Heart right ventricle (tissue), 16 donors: ENCODE results near the gene JAG1. TPM values are rescaled to one million over a fixed set of nuclear protein-coding genes. Genes with fewer than 3 reads are reported as not detected.

Experiments
- ATAC-seq, 8 donors: fragments of 200-7000 bp; cut with Tn5 transposase; one replicate each; pipeline ENCODE4 v1.9.1; 2020; ENCODE audit warnings: mild to moderate bottlenecking in 8 of 8, moderate library complexity in 8 of 8, moderate number of reproducible peaks in 1 of 8
- DNase-seq, 2 donors: peaks; one replicate each; pipeline ENCODE4 v3.0.0-alpha.2; 2020
- H3K27ac ChIP-seq, 10 donors: fragments of 200-600 bp; sonication (generic) in 2 of 10; one replicate each; pipeline versions ENCODE4 v1.5.0 to v1.8.0; 2020 to 2022; ENCODE audit warnings: mild to moderate bottlenecking in 3 of 10
- H3K27me3 ChIP-seq, 7 donors: fragments of 200-600 bp; one replicate each; pipeline ENCODE4 v1.8.0; 2021 to 2022; ENCODE audit warnings: mild to moderate bottlenecking in 2 of 7
- H3K36me3 ChIP-seq, 9 donors: fragments of 200-600 bp; sonication (generic) in 1 of 9; one replicate each; pipeline versions ENCODE4 v1.5.0 to v1.8.0; 2020 to 2022; ENCODE audit warnings: mild to moderate bottlenecking in 2 of 9
- H3K4me1 ChIP-seq, 9 donors: fragments of 200-600 bp; sonication (generic) in 1 of 9; one replicate each; pipeline versions ENCODE4 v1.5.0 to v1.8.0; 2020 to 2022; ENCODE audit warnings: mild to moderate bottlenecking in 4 of 9
- H3K4me3 ChIP-seq, 10 donors: fragments of 200-600 bp; sonication (generic) in 2 of 10; one replicate each; pipeline versions ENCODE4 v1.5.0 to v1.8.0; 2020 to 2022; ENCODE audit warnings: mild to moderate bottlenecking in 7 of 10, moderate library complexity in 2 of 10
- H3K9me3 ChIP-seq, 11 donors: fragments of 200-600 bp in 10 of 11; sonication (generic) in 2 of 11; one replicate each; pipeline versions ENCODE4 v1.5.0 to v1.8.0; 2013 to 2022; ENCODE audit warnings: mild to moderate bottlenecking in 2 of 11, control low read depth in 1 of 11, moderate library complexity in 1 of 11
- WGBS, 2 donors: extraction: QIAGEN DNeasy Blood & Tissue Kit; methylation state at CpG; one replicate each; pipeline ENCODE4 v1.1.7; 2013; ENCODE audit warnings: inconsistent platforms in 1 of 2; 5-methylcytosine and 5-hydroxymethylcytosine counted together
- intact Hi-C, 10 donors: fragments of 100-400 bp; cut with DNase I; formaldehyde crosslinking; loops; one replicate each; pipeline versions ENCODE4 v1.11.1 to v1.14.2; 2022
- polyA plus RNA-seq, 2 donors: library from polyadenylated mRNA; stranded (reverse); fragments of 200-250 nt; gene quantifications; one replicate each; pipeline ENCODE4 v1.2.3, GENCODE V29; 2013
- total RNA-seq, 10 donors: library from RNA; stranded (reverse); fragmentation: NEBNext Ultra II Directional in 3 of 10; extraction: Animal tissue kit (Norgen Biotek cat#: 25700) in 3 of 10; gene quantifications; one replicate each; pipeline versions ENCODE4 v1.2.1 to v1.2.4, GENCODE V29; 2021 to 2023
- TF ChIP-seq, protein P1 (sequence below), 9 donors: fragments of 200-600 bp; sonication (generic) in 2 of 9; IDR thresholded peaks; one replicate each; pipeline versions ENCODE4 v1.5.0 to v1.8.0; 2021 to 2022; ENCODE audit warnings: antibody characterized with exemption in 9 of 9, mild to moderate bottlenecking in 5 of 9, moderate library complexity in 1 of 9
- donor health status: Arrhythmogenic right ventricular cardiomyopathy.
- donor health status: ischemic (EF 13 %, LVEDD 7.1; RV severe dilation, severe dysfunction).
- donor health status: healthy with polysubstance abuse.
- donor health status: DM: no; HTN: yes; CAD: no.
- donor health status: DM: no; HTN: no; CAD: no.
- donor health status: ischemic (EF 25% LVEDD 6.9; RV normal size, moderate dysfunction).
- donor health status: ischemic (EF 25% LVEDD 5.7; RV mildly dilated, moderate dysfunction).
- donor health status: healthy.
- donor health status: DM: yes; HTN: yes; CAD: no.
- donor health status: Ischemic cardiomyopathy.
- donor health status: ischemic (EF 35%, LVEDD 5.7; RV mildly dilated, moderate dysfunction).
- donor health status: nonischemic (EF 11% LVEDD 7.7; RV severe dilation, severe dysfunction).
- donor health status: DM: yes; HTN: yes; CAD: no.
- donor health status: PGD.
- donor health status: ischemic (EF 29% LVEDD 5.4; RV normal size, mild dysfunction).
- donor health status: nonischemic (EF 23%, LVEDD 6.1; RV moderate dilation, normal function).

JAG1 gene
- total and polyA plus RNA-seq, 12 donors = 11.1 to 38.2 (median 25.5) TPM

DNA sequence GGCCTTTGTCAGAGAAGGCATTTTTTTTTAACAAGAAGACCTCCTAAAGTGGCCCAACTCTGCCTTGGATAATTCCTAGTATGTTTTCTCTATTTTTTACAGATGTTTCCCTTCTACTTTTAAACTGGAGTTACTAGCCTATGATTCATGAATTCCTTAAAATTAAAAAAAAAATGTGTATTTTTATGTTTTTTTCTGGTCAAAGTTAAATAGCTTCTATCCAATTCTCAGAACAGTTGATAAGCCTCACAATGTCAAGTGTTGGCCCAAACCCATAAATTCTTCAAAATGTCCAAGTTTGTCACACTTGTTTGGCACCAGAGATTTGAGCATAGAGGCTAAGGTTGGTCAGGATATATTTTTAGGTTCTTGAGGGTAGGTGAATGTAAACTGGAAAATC is 64.0 kb downstream of the JAG1 start:
- Histone ChIP-seq H3K4me3 (no peak overlapping the region), H3K27me3 (no peaks in the 10 kb centered on the region), H3K36me3 (peaks cover 0 to 5% (median 0%) of the 10 kb centered on the region in 9 donors), H3K27ac (peak overlapping the region; percentile 33 to 90 (median 82)), H3K9me3 (peaks cover 0 to 7% (median 0%) of the 10 kb centered on the region in 11 donors), H3K4me1 (peaks cover 0 to 46% (median 27%) of the 10 kb centered on the region in 9 donors)
- intact Hi-C loops = loop anchor here in 1 of 10 donors (5.0 kb wide), 1 partner anchor 663 kb away; no protein-coding TSS in a partner anchor
- TF ChIP-seq, protein P1, sequence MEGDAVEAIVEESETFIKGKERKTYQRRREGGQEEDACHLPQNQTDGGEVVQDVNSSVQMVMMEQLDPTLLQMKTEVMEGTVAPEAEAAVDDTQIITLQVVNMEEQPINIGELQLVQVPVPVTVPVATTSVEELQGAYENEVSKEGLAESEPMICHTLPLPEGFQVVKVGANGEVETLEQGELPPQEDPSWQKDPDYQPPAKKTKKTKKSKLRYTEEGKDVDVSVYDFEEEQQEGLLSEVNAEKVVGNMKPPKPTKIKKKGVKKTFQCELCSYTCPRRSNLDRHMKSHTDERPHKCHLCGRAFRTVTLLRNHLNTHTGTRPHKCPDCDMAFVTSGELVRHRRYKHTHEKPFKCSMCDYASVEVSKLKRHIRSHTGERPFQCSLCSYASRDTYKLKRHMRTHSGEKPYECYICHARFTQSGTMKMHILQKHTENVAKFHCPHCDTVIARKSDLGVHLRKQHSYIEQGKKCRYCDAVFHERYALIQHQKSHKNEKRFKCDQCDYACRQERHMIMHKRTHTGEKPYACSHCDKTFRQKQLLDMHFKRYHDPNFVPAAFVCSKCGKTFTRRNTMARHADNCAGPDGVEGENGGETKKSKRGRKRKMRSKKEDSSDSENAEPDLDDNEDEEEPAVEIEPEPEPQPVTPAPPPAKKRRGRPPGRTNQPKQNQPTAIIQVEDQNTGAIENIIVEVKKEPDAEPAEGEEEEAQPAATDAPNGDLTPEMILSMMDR (IDR thresholded peaks at IDR 0.05) = no peak
- peak; percentile 21 to 68 (median 42) for ATAC-seq
- no peak for DNase-seq

DNA sequence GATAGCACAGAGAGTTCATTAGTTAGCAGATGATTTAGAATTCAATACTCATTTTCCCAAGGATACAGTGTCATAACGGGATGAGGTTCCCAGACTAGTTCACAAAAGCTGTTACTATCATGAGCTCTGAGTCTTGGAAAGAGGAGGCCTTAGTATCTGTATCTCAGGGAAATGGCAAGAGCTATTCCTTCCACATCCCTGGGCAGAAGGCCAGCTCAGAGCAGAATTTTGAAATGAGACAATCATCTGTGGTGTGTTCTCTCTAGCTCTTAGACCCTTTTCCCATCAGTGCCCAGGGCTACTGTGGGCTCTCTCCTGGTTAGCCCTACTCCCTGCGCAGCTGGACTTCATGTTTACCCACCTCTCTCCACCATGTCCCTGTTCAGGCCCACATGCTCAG is 64.5 kb downstream of the JAG1 start:
- H3K36me3 ChIP-seq = peaks cover 0 to 4% (median 0%) of the 10 kb centered on the region in 9 donors
- TF ChIP-seq, protein P1 (IDR thresholded peaks at IDR 0.05) = no peak
- intact Hi-C loops = no loop called here
- DNase-seq = peak in 1 of 2 donors; percentile 71
- H3K9me3 ChIP-seq = peaks cover 0 to 7% (median 0%) of the 10 kb centered on the region in 11 donors
- peaks cover 0 to 51% (median 29%) of the 10 kb centered on the region in 9 donors for H3K4me1 ChIP-seq
- no peak overlapping the region for H3K4me3 ChIP-seq
- WGBS, 2 donors = 71 to 81% methylated on average over 2 of the region's 2 CpGs
- H3K27ac ChIP-seq = peak overlapping the region; percentile 33 to 90 (median 82)
- H3K27me3 ChIP-seq = no peaks in the 10 kb centered on the region
- peak; percentile 55 to 76 (median 66) for ATAC-seq

DNA sequence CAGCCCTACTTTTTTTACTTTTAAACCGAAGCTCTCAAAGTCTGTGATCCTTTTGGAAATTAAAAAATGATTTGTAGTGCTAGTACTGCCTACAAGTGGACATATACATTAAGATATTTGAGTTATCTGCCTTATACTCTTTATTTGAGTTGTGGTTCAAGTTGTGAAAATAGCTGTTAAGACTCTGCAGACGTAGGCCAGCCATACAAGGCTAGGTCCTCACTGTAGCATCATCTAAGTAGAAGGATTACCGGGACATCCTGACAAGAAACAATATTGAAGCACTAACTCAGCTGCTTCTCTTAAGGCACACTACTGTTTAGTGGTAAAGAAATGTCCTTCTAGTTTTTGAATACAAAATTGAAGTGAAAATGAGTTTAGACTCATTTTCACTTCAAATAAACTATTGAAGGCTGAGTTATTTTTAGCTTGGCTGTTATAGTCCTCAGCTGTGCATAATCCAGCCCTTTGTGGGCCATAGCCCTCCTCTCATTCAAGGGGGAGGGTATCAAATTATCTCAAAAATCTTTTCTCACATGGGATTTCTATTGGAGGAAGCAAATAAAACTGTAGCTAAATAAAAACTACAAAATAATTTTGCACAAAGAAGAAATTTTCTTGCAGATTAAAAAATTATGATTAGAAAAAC is 68.1 kb downstream of the JAG1 start:
- no peak overlapping the region for H3K4me3 ChIP-seq
- TF ChIP-seq, protein P1 (IDR thresholded peaks at IDR 0.05) = no peak
- 92% methylated on average over 3 of the region's 3 CpGs for WGBS, 2 donors
- ATAC-seq (no peak), DNase-seq (no peak)
- peaks cover 0 to 52% (median 28%) of the 10 kb centered on the region in 9 donors for H3K4me1 ChIP-seq
- peak overlapping the region; percentile 17 to 81 (median 64) for H3K27ac ChIP-seq
- H3K27me3 ChIP-seq = no peaks in the 10 kb centered on the region
- peaks cover 0 to 7% (median 0%) of the 10 kb centered on the region in 11 donors for H3K9me3 ChIP-seq
- intact Hi-C loops = no loop called here
- peaks cover 0 to 8% (median 0%) of the 10 kb centered on the region in 9 donors for H3K36me3 ChIP-seq

DNA sequence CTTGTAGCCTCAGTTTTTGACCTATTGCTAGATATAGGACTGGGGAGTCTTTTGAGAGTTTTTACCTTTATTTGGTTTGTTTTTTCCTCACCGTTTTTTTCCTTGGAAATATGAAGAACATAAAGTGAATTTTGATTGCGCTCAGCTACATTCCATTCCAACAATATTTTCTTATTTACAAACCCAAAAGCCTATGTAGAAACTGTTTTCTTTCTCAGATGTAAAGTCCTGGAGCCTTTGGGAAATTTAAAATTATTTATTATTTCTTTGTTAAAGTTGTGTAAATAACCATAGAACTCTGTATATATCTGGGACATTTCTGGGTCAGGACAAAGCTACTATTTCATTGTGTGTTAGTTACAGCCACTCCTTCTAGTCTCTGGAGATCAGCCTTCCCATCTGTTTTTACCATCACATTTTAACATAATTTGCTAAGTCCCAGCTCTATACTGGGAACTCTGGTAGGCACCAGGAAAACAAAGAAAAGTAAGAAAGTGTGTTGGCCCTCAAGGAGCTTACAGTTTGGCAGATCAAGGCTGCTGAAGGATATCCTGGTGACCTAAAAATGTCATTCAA is 68.8 kb downstream of the JAG1 start:
- TF ChIP-seq, protein P1 (IDR thresholded peaks at IDR 0.05) = no peak
- ATAC-seq (peak in 6 of 8 donors; percentile 23 to 60 (median 42)), DNase-seq (no peak)
- intact Hi-C loops = no loop called here
- WGBS, 2 donors = 75 to 81% methylated on average over 2 of the region's 2 CpGs
- Histone ChIP-seq H3K27me3 (no peaks in the 10 kb centered on the region), H3K4me3 (no peak overlapping the region), H3K27ac (peak overlapping the region; percentile 17 to 81 (median 64)), H3K9me3 (peaks cover 0 to 7% (median 0%) of the 10 kb centered on the region in 11 donors), H3K4me1 (peaks cover 0 to 45% (median 21%) of the 10 kb centered on the region in 9 donors), H3K36me3 (peaks cover 0 to 8% (median 0%) of the 10 kb centered on the region in 9 donors)
